ENCODE measurements around the gene SH3PXD2A.

Gene SH3PXD2A

GRCh38 chr10:103807996-103808395 lies 47.4 kb downstream of the SH3PXD2A start:
- DNase-seq: no peak

GRCh38 chr10:103806395-103807187 lies 48.8 kb downstream of the SH3PXD2A start:
- DNase-seq: no peak

GRCh38 chr10:103805781-103806180 lies 49.6 kb downstream of the SH3PXD2A start:
- no peak for DNase-seq

GRCh38 chr10:103804871-103805270 lies 50.5 kb downstream of the SH3PXD2A start:
- DNase-seq: no peak

- DNase-seq: no peak
These were observed 51.4 kb downstream of the SH3PXD2A start for GRCh38 chr10:103803941-103804340.

GRCh38 chr10:103802637-103803353 lies 52.6 kb downstream of the SH3PXD2A start:
- DNase-seq: no peak

GRCh38 chr10:103802081-103802480 lies 53.3 kb downstream of the SH3PXD2A start:
- no peak for DNase-seq

GRCh38 chr10:103800789-103801540 lies 54.4 kb downstream of the SH3PXD2A start:
- DNase-seq: peak; percentile 87

GRCh38 chr10:103800089-103800488 lies 55.3 kb downstream of the SH3PXD2A start:
- DNase-seq: no peak

- no peak for DNase-seq
These were observed 56.0 kb downstream of the SH3PXD2A start for GRCh38 chr10:103799341-103799740.

GRCh38 chr10:103798511-103798910 lies 56.9 kb downstream of the SH3PXD2A start:
- no peak for DNase-seq

- no peak for DNase-seq
These were observed 57.5 kb downstream of the SH3PXD2A start for GRCh38 chr10:103797857-103798256.

- no peak for DNase-seq
These were observed 59.6 kb downstream of the SH3PXD2A start for GRCh38 chr10:103795634-103796270.

- DNase-seq: no peak
These were observed 60.4 kb downstream of the SH3PXD2A start for GRCh38 chr10:103794996-103795395.

- no peak for DNase-seq
These were observed 61.2 kb downstream of the SH3PXD2A start for GRCh38 chr10:103793920-103794883.

GRCh38 chr10:103793429-103793828 lies 61.9 kb downstream of the SH3PXD2A start:
- DNase-seq: no peak

- no peak for DNase-seq
These were observed 62.8 kb downstream of the SH3PXD2A start for GRCh38 chr10:103792547-103792946.

GRCh38 chr10:103791858-103792257 lies 63.5 kb downstream of the SH3PXD2A start:
- DNase-seq: no peak

- no peak for DNase-seq
These were observed 64.1 kb downstream of the SH3PXD2A start for GRCh38 chr10:103791291-103791690.

- DNase-seq: no peak
These were observed 64.8 kb downstream of the SH3PXD2A start for GRCh38 chr10:103790580-103790979.

- peak; percentile 49 for DNase-seq
These were observed 65.6 kb downstream of the SH3PXD2A start for GRCh38 chr10:103789771-103790201.

- DNase-seq: no peak
These were observed 66.2 kb downstream of the SH3PXD2A start for GRCh38 chr10:103789161-103789560.

All from GDM1 (cell line).